Measurements from ENCODE around the gene SBNO1. TPM values are rescaled to one million over a fixed set of nuclear protein-coding genes. Genes with fewer than 3 reads are reported as not detected.

The SBNO1 gene
- total RNA-seq, 1 donor from 2014 or later, result 50.4 TPM

GRCh38 chr12:123283461-123283860 is 81.2 kb downstream of the SBNO1 start:
- Mint-ChIP-seq H3K9me3 (ENCODE audit: unreplicated experiment) (no peaks in the 10 kb centered on the region), H3K27me3 (ENCODE audit: low read depth, unreplicated experiment) (no peaks in the 10 kb centered on the region), H3K4me3 (ENCODE audit: unreplicated experiment) (no peak overlapping the region), H3K27ac (ENCODE audit: unreplicated experiment) (no peak overlapping the region), H3K36me3 (ENCODE audit: low read depth, unreplicated experiment) (peaks cover 5% of the 10 kb centered on the region), H3K4me1 (ENCODE audit: low read depth, unreplicated experiment) (no peaks in the 10 kb centered on the region)
- Histone ChIP-seq H3K27me3 (ENCODE audit: insufficient read depth, low read length) (no peaks in the 10 kb centered on the region), H3K4me2 (ENCODE audit: low read length) (no peak overlapping the region), H3K4me1 (ENCODE audit: insufficient read depth, low read length) (no peaks in the 10 kb centered on the region), H3K27ac (ENCODE audit: low read depth, low read length) (no peak overlapping the region), H3K79me2 (ENCODE audit: insufficient read depth, low read length) (no peaks in the 10 kb centered on the region), H4K20me1 (ENCODE audit: insufficient read depth, low read length) (no peaks in the 10 kb centered on the region), H3K36me3 (ENCODE audit: insufficient read depth, low read length) (no peaks in the 10 kb centered on the region), H2AFZ (ENCODE audit: low read depth, low read length) (no peak overlapping the region), H3K9ac (ENCODE audit: low read length) (no peak overlapping the region), H3K4me3 (ENCODE audit: insufficient read depth, low read depth, low read length) (no peak overlapping the region), H3K9me3 (ENCODE audit: insufficient read depth, low read depth, low read length) (no peaks in the 10 kb centered on the region)
- FAIRE-seq (no peak), DNase-seq (ENCODE audit: low read depth) (no peak)
- no peak for TF ChIP-seq EZH2 (IDR thresholded peaks at IDR 0.05; ENCODE audit: insufficient read depth, low read length)
- no peak for TF ChIP-seq CTCF (IDR thresholded peaks at IDR 0.05; ENCODE audit: insufficient read depth, low read depth, low read length)

DNA sequence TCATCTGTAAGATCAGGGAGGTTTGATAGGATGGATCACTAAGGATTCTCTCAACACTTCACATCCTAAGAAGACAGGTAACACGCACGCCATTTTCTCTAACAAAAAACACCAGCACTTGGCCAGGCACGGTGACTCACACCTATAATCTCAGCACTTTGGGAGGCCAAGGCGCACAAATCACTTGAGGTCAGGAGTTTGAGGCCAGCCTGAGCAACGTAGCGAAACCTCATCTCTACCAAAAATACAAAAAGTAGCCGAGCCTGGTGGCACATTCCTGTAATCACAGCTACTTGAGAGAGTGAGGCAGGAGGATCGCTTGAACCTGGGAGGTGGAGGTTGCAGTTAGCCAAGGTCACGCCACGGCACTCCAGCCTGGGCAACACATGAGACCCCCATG is 82.5 kb downstream of the SBNO1 start:
- Histone ChIP-seq H3K27ac (ENCODE audit: low read depth, low read length) (no peak overlapping the region), H3K4me1 (ENCODE audit: insufficient read depth, low read length) (no peaks in the 10 kb centered on the region), H4K20me1 (ENCODE audit: insufficient read depth, low read length) (no peaks in the 10 kb centered on the region), H3K4me2 (ENCODE audit: low read length) (no peak overlapping the region), H3K4me3 (ENCODE audit: insufficient read depth, low read depth, low read length) (no peak overlapping the region), H3K9ac (ENCODE audit: low read length) (no peak overlapping the region), H3K36me3 (ENCODE audit: insufficient read depth, low read length) (no peaks in the 10 kb centered on the region), H3K9me3 (ENCODE audit: insufficient read depth, low read depth, low read length) (no peaks in the 10 kb centered on the region), H2AFZ (ENCODE audit: low read depth, low read length) (no peak overlapping the region), H3K79me2 (ENCODE audit: insufficient read depth, low read length) (no peaks in the 10 kb centered on the region), H3K27me3 (ENCODE audit: insufficient read depth, low read length) (no peaks in the 10 kb centered on the region)
- Mint-ChIP-seq H3K9me3 (ENCODE audit: unreplicated experiment) (no peaks in the 10 kb centered on the region), H3K4me1 (ENCODE audit: low read depth, unreplicated experiment) (no peaks in the 10 kb centered on the region), H3K4me3 (ENCODE audit: unreplicated experiment) (no peak overlapping the region), H3K36me3 (ENCODE audit: low read depth, unreplicated experiment) (peaks cover 5% of the 10 kb centered on the region), H3K27me3 (ENCODE audit: low read depth, unreplicated experiment) (no peaks in the 10 kb centered on the region), H3K27ac (ENCODE audit: unreplicated experiment) (no peak overlapping the region)
- no peak for TF ChIP-seq CTCF (IDR thresholded peaks at IDR 0.05; ENCODE audit: insufficient read depth, low read depth, low read length)
- no peak for TF ChIP-seq EZH2 (IDR thresholded peaks at IDR 0.05; ENCODE audit: insufficient read depth, low read length)
- no peak for FAIRE-seq
- no peak for DNase-seq (ENCODE audit: low read depth)

- TF ChIP-seq EZH2 (IDR thresholded peaks at IDR 0.05; ENCODE audit: insufficient read depth, low read length) (no peak), CTCF (IDR thresholded peaks at IDR 0.05; ENCODE audit: insufficient read depth, low read depth, low read length) (no peak)
- DNase-seq (ENCODE audit: low read depth) (no peak), FAIRE-seq (no peak)
- Histone ChIP-seq H3K9me3 (ENCODE audit: insufficient read depth, low read depth, low read length) (no peaks in the 10 kb centered on the region), H3K79me2 (ENCODE audit: insufficient read depth, low read length) (no peaks in the 10 kb centered on the region), H3K9ac (ENCODE audit: low read length) (no peak overlapping the region), H3K36me3 (ENCODE audit: insufficient read depth, low read length) (no peaks in the 10 kb centered on the region), H3K27me3 (ENCODE audit: insufficient read depth, low read length) (no peaks in the 10 kb centered on the region), H3K4me1 (ENCODE audit: insufficient read depth, low read length) (no peaks in the 10 kb centered on the region), H4K20me1 (ENCODE audit: insufficient read depth, low read length) (no peaks in the 10 kb centered on the region), H3K27ac (ENCODE audit: low read depth, low read length) (no peak overlapping the region), H2AFZ (ENCODE audit: low read depth, low read length) (no peak overlapping the region), H3K4me2 (ENCODE audit: low read length) (no peak overlapping the region), H3K4me3 (ENCODE audit: insufficient read depth, low read depth, low read length) (no peak overlapping the region)
- H3K27me3 Mint-ChIP-seq (ENCODE audit: low read depth, unreplicated experiment), result no peaks in the 10 kb centered on the region
- no peak overlapping the region for H3K4me3 Mint-ChIP-seq (ENCODE audit: unreplicated experiment)
- H3K9me3 Mint-ChIP-seq (ENCODE audit: unreplicated experiment), result no peaks in the 10 kb centered on the region
- H3K27ac Mint-ChIP-seq (ENCODE audit: unreplicated experiment), result no peak overlapping the region
- H3K4me1 Mint-ChIP-seq (ENCODE audit: low read depth, unreplicated experiment), result no peaks in the 10 kb centered on the region
- H3K36me3 Mint-ChIP-seq (ENCODE audit: low read depth, unreplicated experiment), result peaks cover 2% of the 10 kb centered on the region
These were observed 83.7 kb downstream of the SBNO1 start for GRCh38 chr12:123280971-123281370.

Data from astrocyte (in vitro differentiated cells and primary cell).